GM21390 (cell line): ENCODE measurements around the gene COL12A1.

Source experiments
- ATAC-seq: cut with Tn5 transposase; IDR thresholded peaks from one replicate; pipeline ENCODE4 v1.9.1; 2021; ENCODE audit not compliant: unreplicated experiment

The COL12A1 gene

GRCh38 chr6:75103431-75103830 lies 102.4 kb downstream of the COL12A1 start:
- no peak for ATAC-seq

GRCh38 chr6:75102301-75102700 lies 103.6 kb downstream of the COL12A1 start:
- ATAC-seq: no peak

GRCh38 chr6:75101896-75102295 lies 104.0 kb downstream of the COL12A1 start:
- ATAC-seq: no peak

GRCh38 chr6:75098709-75099108 lies 107.1 kb downstream of the COL12A1 start:
- no peak for ATAC-seq

GRCh38 chr6:75096966-75097365 lies 108.9 kb downstream of the COL12A1 start:
- ATAC-seq: no peak

GRCh38 chr6:75094614-75095200 lies 111.1 kb downstream of the COL12A1 start:
- ATAC-seq: no peak

- ATAC-seq: no peak
These were observed 114.2 kb downstream of the COL12A1 start for GRCh38 chr6:75091467-75092190.

- ATAC-seq: no peak
These were observed 115.3 kb downstream of the COL12A1 start for GRCh38 chr6:75090576-75090975.

GRCh38 chr6:75089921-75090320 lies 115.9 kb downstream of the COL12A1 start:
- ATAC-seq: no peak

GRCh38 chr6:75089151-75089897 lies 116.5 kb downstream of the COL12A1 start:
- no peak for ATAC-seq

GRCh38 chr6:75085931-75086635 lies 119.8 kb downstream of the COL12A1 start:
- ATAC-seq: no peak

GRCh38 chr6:75084872-75085381 lies 120.9 kb downstream of the COL12A1 start:
- no peak for ATAC-seq

- no peak for ATAC-seq
These were observed 121.8 kb downstream of the COL12A1 start for GRCh38 chr6:75084018-75084417.

GRCh38 chr6:75081921-75082320 lies 123.9 kb downstream of the COL12A1 start:
- ATAC-seq: no peak

- ATAC-seq: no peak
These were observed 124.8 kb downstream of the COL12A1 start for GRCh38 chr6:75081047-75081446.

GRCh38 chr6:75079589-75079988 lies 126.3 kb downstream of the COL12A1 start:
- ATAC-seq: no peak

GRCh38 chr6:75077701-75078100 lies 128.2 kb downstream of the COL12A1 start:
- no peak for ATAC-seq

GRCh38 chr6:75076009-75076408 lies 129.8 kb downstream of the COL12A1 start:
- ATAC-seq: no peak

- no peak for ATAC-seq
These were observed 135.6 kb downstream of the COL12A1 start for GRCh38 chr6:75070244-75070643.

- ATAC-seq: no peak
These were observed 140.3 kb downstream of the COL12A1 start for GRCh38 chr6:75065523-75065922.

GRCh38 chr6:75052491-75052890 lies 153.4 kb downstream of the COL12A1 start:
- ATAC-seq: no peak
